GM21360 (cell line): ENCODE measurements around the gene IMMT.

Experiments
- ATAC-seq: cut with Tn5 transposase; IDR thresholded peaks from one replicate; pipeline ENCODE4 v1.9.1; 2021; ENCODE audit warnings: mild to moderate bottlenecking, moderate library complexity; ENCODE audit not compliant: unreplicated experiment

The IMMT gene

DNA sequence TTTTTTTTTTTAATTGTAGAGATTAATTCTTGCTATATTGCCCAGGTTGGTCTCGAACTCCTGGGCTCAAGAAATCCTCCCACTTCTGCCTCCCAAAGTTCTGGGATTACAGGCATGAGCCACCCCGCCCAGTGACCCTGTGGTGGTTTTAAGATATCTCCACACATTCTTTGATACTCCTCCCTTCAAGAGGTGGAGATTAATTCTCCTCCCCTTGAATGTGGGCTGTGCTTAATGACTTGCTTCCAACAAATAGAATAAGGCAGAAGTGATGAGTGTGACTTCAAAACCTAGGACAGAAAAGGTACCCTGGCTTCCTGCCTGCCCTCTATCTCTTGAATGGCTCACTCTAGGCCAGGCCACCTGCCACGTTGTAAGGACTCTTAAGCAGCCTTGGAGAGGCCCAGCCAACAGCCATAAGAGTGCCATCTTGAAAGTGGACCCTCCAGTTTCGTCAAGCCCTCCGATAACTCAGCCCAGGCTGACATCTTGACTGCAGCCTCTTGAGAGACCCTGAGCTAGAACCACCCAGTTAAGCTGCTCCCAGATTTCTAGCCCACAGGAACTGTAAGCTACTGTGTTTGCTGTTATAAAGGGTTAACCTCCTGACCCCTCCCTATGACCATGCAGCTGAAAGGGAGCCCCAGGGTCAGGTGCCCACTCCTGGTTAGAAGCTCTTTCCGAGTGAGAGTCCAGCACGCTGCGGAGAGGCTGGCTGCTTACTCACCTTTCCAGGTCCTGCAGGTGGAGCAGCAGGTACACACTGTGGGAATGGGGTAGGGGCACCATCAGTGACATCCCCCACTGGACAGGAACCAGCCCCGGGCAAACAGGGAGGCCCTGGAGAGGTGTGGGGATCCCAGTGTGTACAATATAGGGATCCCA, 31.6 kb upstream of the IMMT start:
- ATAC-seq = no peak

DNA sequence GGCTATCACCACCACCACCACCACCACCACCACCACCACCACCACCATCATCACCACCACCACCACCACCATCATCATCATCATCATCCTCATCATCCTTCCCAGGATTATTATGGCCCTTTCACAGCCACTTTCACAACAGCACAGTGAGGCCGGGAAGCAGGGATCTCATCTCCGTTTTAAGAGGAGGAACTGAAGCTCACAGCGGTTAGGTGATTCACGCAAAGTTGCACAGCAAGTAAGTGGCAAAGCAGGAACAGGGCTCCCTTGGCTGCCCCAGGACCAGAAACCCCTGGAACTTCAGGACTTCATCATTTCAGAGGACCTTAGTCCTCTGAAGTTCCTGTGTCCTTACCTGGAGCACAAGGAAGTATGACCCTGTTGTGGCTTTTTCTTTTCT, 30.8 kb upstream of the IMMT start:
- no peak for ATAC-seq

GRCh38 chr2:86225581-86225980, 30.3 kb upstream of the IMMT start:
- ATAC-seq = peak; percentile 55

DNA sequence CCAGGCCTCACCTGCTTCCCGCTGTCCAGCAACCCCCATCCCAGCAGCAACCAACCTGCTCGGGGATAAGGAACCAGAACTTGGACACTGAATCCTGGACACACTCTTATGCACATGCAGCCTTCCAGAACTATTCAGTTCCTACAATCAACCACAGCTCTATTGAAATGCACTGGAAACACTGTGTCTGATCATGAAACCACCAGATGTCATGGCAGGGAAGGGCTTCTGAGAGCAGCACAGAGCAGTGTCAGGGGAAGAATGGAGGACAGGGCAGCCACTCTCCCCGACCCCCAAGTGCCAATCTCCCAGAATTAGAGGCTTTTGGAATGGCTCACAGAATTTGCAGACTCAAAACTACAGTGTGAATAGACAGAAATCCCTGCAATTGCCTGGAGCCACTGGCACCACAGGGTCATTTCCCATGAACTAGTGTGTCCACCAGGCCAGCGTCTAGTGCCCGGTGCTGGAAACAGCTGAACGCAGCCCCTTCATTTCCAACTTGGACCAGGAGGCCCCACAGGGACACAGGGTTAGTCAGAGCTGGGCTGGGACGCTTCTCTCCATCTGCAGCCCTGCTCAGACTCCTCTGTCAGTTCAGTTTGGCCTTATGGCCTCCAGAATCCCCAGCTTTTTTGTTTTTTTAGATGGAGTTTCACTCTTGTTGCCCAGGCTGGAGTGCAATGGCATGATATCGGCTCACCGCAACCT, 29.5 kb upstream of the IMMT start:
- no peak for ATAC-seq

GRCh38 chr2:86223927-86224560, 28.8 kb upstream of the IMMT start:
- ATAC-seq = no peak

- ATAC-seq = no peak
These were observed 28.1 kb upstream of the IMMT start for GRCh38 chr2:86223140-86223926.

DNA sequence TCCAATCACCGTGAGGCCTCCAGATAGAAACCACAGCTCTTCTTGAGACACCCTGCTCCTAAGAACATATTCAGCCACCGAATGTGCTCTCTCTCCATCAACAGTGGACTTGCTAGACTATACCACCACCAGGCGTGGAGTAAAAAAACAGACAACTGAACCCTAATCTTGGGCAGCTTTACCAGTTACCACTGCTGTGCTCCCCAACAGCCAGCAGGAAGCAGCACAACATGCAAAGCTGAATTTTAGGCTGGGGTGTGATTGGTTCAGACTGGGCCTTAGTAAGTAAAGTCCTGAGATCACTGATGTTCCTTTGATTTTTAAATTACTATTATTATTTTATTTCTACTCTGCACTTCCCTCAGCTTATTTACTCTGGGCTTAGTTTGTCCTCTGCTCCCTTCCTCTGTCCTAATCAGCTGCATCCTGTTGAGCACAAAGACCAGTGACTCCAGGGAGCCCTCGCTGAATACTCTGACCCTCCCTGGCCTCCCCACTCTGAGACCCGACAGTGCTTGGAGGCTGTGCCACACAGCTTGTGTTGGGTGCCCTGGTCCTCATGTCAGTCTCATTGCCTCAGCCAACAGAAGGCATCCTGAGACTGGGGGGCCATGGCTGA, 25.9 kb upstream of the IMMT start:
- ATAC-seq = no peak

DNA sequence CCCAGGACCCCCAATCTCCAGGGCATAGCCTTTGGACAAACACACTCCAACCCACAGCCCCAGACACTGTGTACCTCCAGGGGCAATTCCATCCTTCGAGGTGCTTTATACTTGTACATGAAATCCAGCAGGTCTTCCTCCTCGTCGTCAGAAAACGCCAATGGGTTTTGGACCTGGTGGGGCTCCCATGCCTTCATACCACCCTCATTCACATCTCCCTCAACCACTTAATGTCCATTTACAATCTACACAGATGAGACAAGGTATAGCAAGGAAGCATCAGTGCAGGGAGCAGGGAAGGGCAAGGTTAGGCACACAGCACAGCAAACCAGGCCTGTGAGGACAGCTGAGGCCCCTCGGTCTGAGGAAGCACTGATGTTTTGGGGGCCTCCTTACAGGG, 24.6 kb upstream of the IMMT start:
- no peak for ATAC-seq

GRCh38 chr2:86218124-86218523, 22.9 kb upstream of the IMMT start:
- no peak for ATAC-seq

GRCh38 chr2:86216575-86217555, 21.6 kb upstream of the IMMT start:
- no peak for ATAC-seq

- ATAC-seq = no peak
These were observed 19.2 kb upstream of the IMMT start for GRCh38 chr2:86214503-86214832.

DNA sequence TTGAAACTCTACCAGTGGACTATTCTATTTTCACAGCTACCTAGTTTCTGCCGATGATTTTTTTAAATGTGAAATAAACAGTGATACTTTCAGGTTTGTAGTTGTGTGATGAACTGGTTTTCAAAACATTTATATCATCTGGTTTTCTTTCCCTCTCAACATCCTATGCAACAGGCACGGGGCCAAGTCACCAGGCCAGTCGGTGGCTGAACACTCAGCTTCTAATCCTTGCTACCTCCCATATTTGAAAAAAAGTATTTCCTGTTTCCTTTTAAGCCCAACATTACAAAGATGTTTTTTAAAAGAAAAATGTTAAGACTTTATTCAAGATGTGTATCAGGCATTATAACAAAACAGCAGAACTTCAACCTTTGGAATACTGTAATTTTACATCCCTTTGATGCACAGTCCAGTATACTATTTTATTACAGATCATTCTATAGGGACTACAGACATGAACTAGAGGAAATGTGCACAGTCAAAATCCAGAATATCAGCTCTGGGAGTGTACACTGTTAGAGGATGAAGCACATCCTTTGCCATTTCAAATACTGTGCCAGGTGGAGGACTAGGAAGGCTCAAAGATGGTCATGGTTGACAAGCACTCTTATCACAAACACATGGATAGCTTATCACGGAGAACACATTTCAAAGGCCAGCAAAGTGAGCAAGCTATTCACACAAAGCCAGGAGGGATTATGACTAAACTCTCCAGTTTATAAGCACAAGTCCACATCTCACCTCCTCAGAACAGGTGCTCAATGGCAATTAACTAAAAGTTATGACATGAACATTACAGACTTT, 18.6 kb upstream of the IMMT start:
- no peak for ATAC-seq

DNA sequence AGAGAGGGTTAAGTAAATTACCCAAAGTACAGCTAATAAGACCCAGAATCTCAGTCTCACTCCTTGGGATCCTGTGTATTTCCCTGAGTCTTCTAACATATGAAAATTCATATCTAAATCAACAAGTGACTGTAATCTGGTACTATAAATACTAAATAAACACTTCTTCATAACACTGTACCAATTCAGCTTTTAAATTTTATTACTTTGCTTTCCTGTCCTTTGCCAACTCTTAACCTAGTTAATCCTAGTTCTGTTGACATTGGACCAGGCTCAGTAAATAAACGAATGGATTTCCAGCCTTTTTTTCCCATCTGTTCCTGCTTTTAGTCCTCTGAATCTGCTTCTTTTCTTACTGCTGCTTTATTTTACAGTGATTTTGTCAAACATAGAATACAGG, 17.8 kb upstream of the IMMT start:
- ATAC-seq = no peak

- ATAC-seq = no peak
These were observed 16.5 kb upstream of the IMMT start for GRCh38 chr2:86211796-86212188.

DNA sequence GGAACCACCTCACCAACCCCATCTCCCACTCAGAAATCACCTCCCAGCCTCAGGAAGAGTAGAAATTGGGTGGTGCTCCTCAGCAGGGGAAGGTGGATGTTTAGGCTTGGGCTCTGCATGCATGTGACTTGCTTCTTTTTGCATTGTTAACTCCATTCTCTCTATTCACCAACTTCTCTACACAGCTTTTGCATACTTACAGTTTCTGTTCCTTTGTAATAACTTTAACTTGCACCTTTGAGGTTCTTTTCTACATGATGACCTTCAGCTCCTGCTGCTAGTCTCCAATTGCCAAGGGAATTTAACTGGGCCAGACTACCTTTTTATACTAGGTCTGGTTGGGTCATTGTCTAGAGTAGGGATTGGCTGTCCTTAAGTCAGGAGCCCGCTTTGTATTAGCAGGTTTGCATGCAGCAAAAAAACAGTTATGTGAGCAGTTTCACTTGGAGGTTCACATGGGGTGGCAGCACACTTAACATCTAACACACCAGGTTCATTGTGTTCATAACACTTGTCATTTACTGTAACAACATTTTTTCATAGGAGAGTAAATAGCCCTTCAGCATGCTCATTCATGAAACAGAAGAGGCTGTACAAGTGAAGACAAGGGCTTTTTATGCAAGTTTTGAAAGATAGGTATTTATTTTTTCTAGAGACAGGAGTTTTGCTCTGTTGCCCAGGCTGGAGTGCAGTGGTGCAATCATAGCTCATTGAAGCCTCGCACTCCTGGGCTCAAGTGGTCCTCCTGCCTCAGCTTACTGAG, 16.0 kb upstream of the IMMT start:
- ATAC-seq = no peak

- ATAC-seq = no peak
These were observed 9.2 kb upstream of the IMMT start for GRCh38 chr2:86204458-86204857.

GRCh38 chr2:86203614-86204013, 8.4 kb upstream of the IMMT start:
- no peak for ATAC-seq

DNA sequence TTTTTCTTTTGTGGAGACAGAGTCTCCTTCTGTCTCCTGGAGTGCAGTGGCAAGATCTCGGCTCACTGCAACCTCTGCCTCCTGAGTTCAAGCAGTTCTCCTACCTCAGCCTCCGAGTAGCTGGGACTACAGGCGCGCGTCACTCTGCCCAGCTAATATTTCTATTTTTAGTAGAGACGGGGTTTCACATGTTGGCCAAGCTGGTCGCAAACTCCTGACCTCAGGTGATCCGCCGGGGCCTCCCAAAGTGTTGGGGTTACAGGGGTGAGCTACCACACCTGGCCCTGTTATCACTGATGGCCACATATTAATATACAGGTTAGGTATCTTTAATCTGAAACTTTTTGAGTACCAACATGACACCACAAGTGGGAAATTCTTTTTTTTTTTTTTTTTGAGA, 7.4 kb upstream of the IMMT start:
- ATAC-seq = no peak
